Retinal pigment epithelial cell (primary cell): Measurements from ENCODE around the gene MSI2.

Source experiments
- DNase-seq: peaks from one replicate; pipeline ENCODE4 v3.0.0-alpha.2; 2010; ENCODE audit warnings: low read depth
- H3K4me3 ChIP-seq: 2 replicates; pipeline ENCODE4 v1.5.1; 2011; ENCODE audit warnings: mild to moderate bottlenecking, low read length, control low read depth, moderate library complexity
- TF ChIP-seq, protein P1 (sequence below): conservative IDR thresholded peaks from 2 replicates; pipeline ENCODE4 v1.5.1; 2011; ENCODE audit warnings: low read depth, low read length, control low read depth, inconsistent platforms

The MSI2 gene

DNA sequence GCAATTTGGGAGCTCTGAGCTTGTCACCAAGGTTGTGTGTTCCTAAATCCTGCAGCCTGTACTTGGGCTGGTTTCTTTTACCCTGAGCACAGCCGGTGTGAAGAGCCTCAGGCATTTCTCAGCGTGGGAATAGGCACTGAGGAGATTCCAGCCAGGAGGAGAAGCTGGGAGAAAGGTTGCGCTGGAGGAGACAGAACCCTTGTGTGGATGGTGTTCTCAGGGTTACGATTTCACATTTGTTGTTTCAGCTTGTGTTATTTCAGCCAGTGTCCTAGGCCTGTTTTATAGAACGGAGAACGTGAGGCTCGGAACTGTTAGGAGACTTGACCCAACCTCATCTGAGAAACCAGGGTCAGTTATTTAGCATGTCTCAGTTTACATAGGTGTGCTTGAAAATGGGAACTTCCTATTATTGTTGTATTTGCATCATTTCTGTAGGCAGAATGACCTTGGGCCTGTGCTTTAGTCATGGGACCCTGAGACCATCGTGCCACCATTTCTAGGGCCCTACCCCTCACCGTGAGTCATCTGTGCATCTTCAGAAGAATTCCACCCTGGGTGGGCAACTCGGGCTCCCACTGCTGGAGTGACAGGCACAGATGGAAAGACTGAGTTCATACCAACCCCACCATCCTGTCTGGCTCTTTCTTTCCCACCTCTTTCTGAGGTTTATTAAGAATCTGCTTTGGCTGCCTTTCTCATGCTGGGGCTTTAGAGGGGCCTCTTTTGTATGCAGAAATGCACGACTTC is 134.9 kb downstream of the MSI2 start:
- TF ChIP-seq, protein P1, sequence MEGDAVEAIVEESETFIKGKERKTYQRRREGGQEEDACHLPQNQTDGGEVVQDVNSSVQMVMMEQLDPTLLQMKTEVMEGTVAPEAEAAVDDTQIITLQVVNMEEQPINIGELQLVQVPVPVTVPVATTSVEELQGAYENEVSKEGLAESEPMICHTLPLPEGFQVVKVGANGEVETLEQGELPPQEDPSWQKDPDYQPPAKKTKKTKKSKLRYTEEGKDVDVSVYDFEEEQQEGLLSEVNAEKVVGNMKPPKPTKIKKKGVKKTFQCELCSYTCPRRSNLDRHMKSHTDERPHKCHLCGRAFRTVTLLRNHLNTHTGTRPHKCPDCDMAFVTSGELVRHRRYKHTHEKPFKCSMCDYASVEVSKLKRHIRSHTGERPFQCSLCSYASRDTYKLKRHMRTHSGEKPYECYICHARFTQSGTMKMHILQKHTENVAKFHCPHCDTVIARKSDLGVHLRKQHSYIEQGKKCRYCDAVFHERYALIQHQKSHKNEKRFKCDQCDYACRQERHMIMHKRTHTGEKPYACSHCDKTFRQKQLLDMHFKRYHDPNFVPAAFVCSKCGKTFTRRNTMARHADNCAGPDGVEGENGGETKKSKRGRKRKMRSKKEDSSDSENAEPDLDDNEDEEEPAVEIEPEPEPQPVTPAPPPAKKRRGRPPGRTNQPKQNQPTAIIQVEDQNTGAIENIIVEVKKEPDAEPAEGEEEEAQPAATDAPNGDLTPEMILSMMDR: no peak
- no peak for DNase-seq
- no peak overlapping the region for H3K4me3 ChIP-seq

DNA sequence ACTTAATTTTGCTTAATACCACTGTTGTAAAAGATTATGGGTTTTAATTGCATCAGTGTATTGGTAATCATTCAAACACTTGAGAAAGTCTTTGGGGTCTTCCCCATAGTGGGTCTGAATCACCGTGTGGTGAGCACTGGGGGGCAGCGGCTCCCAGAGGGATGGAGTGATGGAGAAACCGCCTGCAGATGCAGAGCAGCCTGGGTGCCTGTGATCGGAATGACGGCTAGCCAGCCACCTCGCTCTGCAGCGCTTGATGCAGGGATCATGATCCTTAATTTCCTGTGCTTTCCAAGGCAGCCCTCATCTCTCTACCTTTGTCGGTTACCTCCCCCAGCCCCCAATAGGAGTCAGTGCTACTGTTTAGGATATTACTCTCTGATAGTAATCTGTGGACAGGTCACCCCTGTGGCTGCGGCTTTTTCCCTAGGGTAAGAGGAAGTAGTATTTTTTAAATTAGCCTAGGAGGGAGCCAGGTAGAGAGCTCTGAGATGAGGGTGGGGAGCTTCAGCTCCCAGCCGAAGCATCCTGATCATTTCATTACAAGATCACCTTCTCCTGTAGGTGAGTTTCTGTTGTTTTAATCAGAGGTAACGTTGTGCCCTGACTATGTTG is 135.6 kb downstream of the MSI2 start:
- DNase-seq: no peak
- TF ChIP-seq, protein P1: no peak
- H3K4me3 ChIP-seq: no peak overlapping the region

DNA sequence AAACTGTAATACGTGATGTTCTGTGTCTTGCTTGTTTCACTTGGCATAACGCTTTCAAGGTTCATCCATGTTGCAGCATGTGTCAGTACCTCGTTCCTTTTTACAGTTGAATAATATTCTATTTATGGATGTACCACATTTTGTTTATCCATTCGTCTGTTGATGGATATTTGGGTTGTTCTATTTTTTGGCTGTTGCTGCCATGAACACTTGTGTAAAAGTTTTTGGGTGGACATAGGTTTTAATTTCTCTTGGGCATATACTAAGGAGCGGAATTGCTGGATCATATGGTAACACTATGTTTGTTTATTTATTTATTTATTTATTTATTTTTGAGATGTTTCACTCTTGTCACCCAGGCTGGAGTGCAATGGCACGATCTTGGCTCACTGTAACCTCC is 137.0 kb downstream of the MSI2 start:
- H3K4me3 ChIP-seq: no peak overlapping the region
- DNase-seq: no peak
- TF ChIP-seq, protein P1: no peak

DNA sequence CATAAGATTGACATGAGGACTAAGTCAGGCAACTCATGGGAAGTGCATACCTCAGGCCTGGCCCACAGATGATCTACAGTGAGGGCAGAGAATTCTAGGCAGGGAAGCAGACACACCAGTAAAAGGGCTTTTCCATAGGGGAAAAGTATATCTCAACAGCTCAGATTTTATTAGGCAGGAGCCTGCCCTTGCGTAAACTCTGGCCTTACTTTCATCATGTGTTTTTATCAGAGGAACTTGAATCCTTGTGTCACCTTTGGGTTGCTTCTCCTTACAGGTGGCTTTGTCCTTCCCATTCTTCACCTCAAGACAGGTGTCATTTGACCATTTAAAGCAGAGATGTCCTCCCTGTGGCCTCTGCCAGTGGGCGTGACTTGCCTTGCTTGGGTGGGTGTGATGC is 138.1 kb downstream of the MSI2 start:
- TF ChIP-seq, protein P1: no peak

DNA sequence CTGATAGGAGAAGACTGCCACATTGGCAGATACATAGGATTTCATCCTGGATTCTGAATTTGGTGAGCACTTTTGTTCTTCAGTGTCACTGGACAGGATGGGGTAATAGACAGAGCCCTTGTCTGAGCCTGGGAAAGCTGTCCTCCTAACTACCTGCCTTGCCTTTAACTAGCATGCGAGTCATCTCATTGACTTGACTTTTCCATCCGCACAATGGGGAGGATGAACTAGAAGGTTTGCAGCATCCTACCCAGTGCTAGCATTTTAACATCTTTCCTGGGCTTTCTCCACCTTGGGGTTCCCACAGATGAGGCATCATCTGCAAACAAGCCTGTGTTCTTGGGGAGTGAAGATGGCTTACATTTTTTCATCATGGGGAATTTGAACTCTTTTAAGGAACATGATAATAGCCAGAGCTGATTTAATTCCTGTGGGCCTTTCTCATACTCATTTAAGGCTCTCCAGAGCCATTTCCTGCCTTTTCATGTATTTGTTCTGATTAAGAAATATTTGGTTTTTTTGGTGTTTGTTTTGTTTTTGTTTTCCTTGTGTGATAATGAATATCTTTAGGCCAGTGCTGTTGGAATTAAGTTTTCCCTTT is 139.5 kb downstream of the MSI2 start:
- H3K4me3 ChIP-seq: no peak overlapping the region
- TF ChIP-seq, protein P1: no peak
- no peak for DNase-seq

More for the DNA sequence above, 138.1 kb downstream of the MSI2 start:
- no peak for DNase-seq
- H3K4me3 ChIP-seq: no peak overlapping the region

DNA sequence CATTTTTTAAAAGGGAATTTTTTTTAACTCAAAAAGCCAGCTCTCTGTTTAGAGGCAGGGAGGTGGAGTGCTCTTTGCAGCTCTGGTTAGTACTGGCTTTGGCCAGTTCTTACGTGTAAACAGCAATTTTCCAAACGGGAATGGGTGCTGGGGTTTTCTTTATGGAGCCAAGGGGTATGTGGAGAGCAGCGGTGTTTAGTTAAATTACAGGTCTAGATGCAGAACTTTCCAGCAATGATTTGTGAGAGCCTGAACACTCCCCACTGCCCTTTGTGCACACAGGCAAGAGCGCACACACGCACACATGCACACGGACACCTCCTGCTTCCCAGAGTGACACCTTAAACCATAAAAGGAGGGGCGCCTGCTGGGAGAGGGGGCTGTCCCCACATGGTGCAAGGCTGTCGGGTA is 140.2 kb downstream of the MSI2 start:
- no peak for DNase-seq

More for the DNA sequence above, 140.2 kb downstream of the MSI2 start:
- no peak overlapping the region for H3K4me3 ChIP-seq
- TF ChIP-seq, protein P1: no peak
